Cardiac fibroblast (primary cell): Measurements from ENCODE around the gene RUNX2.

Experiments used
- DNase-seq, 2 donors: peaks; one replicate each; pipeline versions ENCODE4 v3.0.0 to v3.0.0-alpha.2; 2010; ENCODE audit warnings: low read depth in 2 of 2
- H3K4me3 ChIP-seq, 2 donors: replicated peaks in 1 of 2; 1 replicate in 1 of 2; 2 replicates in 1 of 2; pipeline ENCODE4 v1.5.1; 2011; ENCODE audit warnings: low read depth in 2 of 2, low read length in 2 of 2, mild to moderate bottlenecking in 2 of 2, moderate library complexity in 1 of 2
- CTCF ChIP-seq: IDR thresholded peaks from one replicate; pipeline ENCODE4 v1.5.1; 2011; ENCODE audit warnings: low read depth, mild to moderate bottlenecking, low read length, inconsistent platforms

Gene RUNX2

GRCh38 chr6:45634231-45634630, 306.1 kb downstream of the RUNX2 start:
- no peak for TF ChIP-seq CTCF
- H3K4me3 ChIP-seq, result no peak overlapping the region
- no peak for DNase-seq

- no peak for TF ChIP-seq CTCF
These were observed 307.2 kb downstream of the RUNX2 start for GRCh38 chr6:45635284-45635867.

DNA sequence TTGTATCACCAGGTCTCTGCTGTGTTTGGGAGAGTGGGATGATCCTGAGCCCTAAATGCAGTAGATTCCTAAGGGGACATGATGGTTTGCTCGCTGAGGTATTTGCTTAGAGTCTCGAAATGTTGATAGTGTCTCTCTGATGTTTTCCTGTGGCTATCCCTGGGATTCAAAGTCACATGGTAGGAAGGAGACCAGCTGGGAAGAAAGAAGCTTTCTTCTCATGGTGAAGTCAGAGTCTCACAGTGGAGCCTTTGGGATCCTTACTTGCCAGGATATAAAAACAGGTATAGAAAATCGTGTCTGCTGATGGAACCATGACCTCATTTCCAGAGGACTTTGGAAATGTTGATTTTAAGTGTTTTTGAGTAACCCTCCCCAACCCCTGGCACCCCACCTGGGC, 308.9 kb downstream of the RUNX2 start:
- H3K4me3 ChIP-seq, result no peak overlapping the region
- TF ChIP-seq CTCF, result no peak
- DNase-seq, result no peak

More at GRCh38 chr6:45635284-45635867, 307.2 kb downstream of the RUNX2 start:
- DNase-seq, result no peak
- no peak overlapping the region for H3K4me3 ChIP-seq

DNA sequence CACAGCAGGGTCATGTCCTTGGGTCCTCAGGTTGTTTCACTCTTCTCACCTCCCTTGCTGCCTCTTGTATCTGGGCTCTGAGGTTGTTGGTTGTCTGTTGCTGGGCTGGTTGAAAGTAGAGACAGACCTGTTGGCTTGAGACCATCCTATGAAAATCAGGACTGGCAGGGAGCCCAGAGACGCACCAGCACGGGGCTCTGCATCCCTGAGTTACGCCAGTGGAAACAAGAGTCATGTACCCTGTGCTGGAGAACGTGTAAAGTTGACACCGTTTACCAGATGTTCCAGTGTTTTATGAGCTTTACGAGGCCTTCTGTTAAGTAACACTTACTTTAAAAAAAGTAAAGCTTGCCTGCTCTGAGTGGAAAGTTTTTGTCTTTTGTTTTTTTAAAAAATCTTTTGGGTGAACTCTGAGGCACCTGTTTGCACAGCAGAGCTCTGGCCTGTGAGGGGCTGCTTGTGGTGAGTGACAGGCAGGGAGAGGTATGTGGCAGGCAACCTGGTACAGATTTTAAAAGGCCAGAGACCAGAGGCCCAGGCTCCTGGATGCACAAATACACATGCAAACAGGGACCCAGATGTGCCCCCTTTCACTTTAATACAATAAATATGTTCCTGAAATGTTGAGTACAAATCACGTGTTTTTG, 309.6 kb downstream of the RUNX2 start:
- no peak for DNase-seq
- no peak overlapping the region for H3K4me3 ChIP-seq
- TF ChIP-seq CTCF, result no peak

- TF ChIP-seq CTCF, result no peak
- DNase-seq, result peak in 1 of 2 donors; percentile 65
- H3K4me3 ChIP-seq, result no peak overlapping the region
These were observed 312.0 kb downstream of the RUNX2 start for GRCh38 chr6:45640081-45640491.

- no peak for DNase-seq
- no peak overlapping the region for H3K4me3 ChIP-seq
- TF ChIP-seq CTCF, result no peak
These were observed 312.7 kb downstream of the RUNX2 start for GRCh38 chr6:45640811-45641210.
